Fibroblast of lung (primary cell): ENCODE measurements around the gene AAMP. TPM values are rescaled to one million over a fixed set of nuclear protein-coding genes. Genes with fewer than 3 reads are reported as not detected.

Source experiments
- DNase-seq, 2 donors: peaks; one replicate each; pipeline versions ENCODE4 v3.0.0 to v3.0.0-alpha.2; 2010; ENCODE audit warnings: low read depth in 2 of 2
- H2AFZ ChIP-seq: 2 replicates; pipeline ENCODE4 v1.5.1; 2012; ENCODE audit warnings: low read length, control low read depth, inconsistent platforms
- H3K27ac ChIP-seq: 2 replicates; pipeline ENCODE4 v1.5.1; 2011; ENCODE audit warnings: low read length, control low read depth; ENCODE audit not compliant: insufficient read depth
- H3K27me3 ChIP-seq: 2 replicates; pipeline ENCODE4 v1.5.1; 2011; ENCODE audit warnings: mild to moderate bottlenecking, low read length; ENCODE audit not compliant: control insufficient read depth, insufficient read depth
- H3K36me3 ChIP-seq: 2 replicates; pipeline ENCODE4 v1.5.1; 2011; ENCODE audit warnings: low read length; ENCODE audit not compliant: control insufficient read depth, insufficient read depth
- H3K4me1 ChIP-seq: 2 replicates; pipeline ENCODE4 v1.5.1; 2011; ENCODE audit warnings: low read length; ENCODE audit not compliant: control insufficient read depth, insufficient read depth; ENCODE audit errors: extremely low read depth
- H3K4me2 ChIP-seq: 2 replicates; pipeline ENCODE4 v1.5.1; 2011; ENCODE audit warnings: low read length, control low read depth; ENCODE audit not compliant: insufficient read depth; ENCODE audit errors: extremely low read depth
- H3K4me3 ChIP-seq, 4 experiments: fragments of 200-600 bp in 1 of 4; sonication (generic) in 1 of 4; replicated peaks in 1 of 4; 2 replicates each; pipeline ENCODE4 v1.5.1; 2011 to 2016; ENCODE audit warnings: low read length in 4 of 4, low read depth in 3 of 4, mild to moderate bottlenecking in 3 of 4, control low read depth in 2 of 4, inconsistent platforms in 1 of 4, mixed read lengths in 1 of 4; ENCODE audit not compliant: insufficient read depth in 1 of 4; ENCODE audit errors: control extremely low read depth in 1 of 4
- H3K79me2 ChIP-seq: 2 replicates; pipeline ENCODE4 v1.5.1; 2012; ENCODE audit warnings: mild to moderate bottlenecking, low read length, inconsistent platforms; ENCODE audit not compliant: control insufficient read depth, insufficient read depth
- H3K9ac ChIP-seq: 2 replicates; pipeline ENCODE4 v1.5.1; 2011; ENCODE audit warnings: mild to moderate bottlenecking, low read length, control low read depth; ENCODE audit not compliant: insufficient read depth
- H3K9me3 ChIP-seq: 2 replicates; pipeline ENCODE4 v1.5.1; 2012; ENCODE audit warnings: low read depth, low read length; ENCODE audit not compliant: control insufficient read depth, insufficient read depth
- H4K20me1 ChIP-seq: 2 replicates; pipeline ENCODE4 v1.5.1; 2011; ENCODE audit warnings: low read length; ENCODE audit not compliant: control insufficient read depth, insufficient read depth; ENCODE audit errors: extremely low read depth
- EZH2 ChIP-seq: IDR thresholded peaks from 2 replicates; pipeline ENCODE4 v1.5.1; 2012; ENCODE audit warnings: low read length, control low read depth, mild to moderate bottlenecking; ENCODE audit errors: missing control alignments
- polyA plus RNA-seq, 2 donors: library from polyadenylated mRNA; depleted of rRNA in 1 of 2; stranded (reverse) in 1 of 2; unstranded in 1 of 2; fragments of >200 nt; gene quantifications; 2 replicates each; pipeline ENCODE4 v1.2.1, GENCODE V29; 2011 to 2012; ENCODE audit warnings: missing spikeins in 1 of 2
- total RNA-seq: library from RNA; depleted of rRNA; stranded (reverse); fragments of >200 nt; gene quantifications from 2 replicates; pipeline ENCODE4 v1.2.1, GENCODE V29; 2014
- TF ChIP-seq, protein P1 (sequence below), 2 donors: IDR thresholded peaks in 1 of 2; conservative IDR thresholded peaks in 1 of 2; 1 replicate in 1 of 2; 2 replicates in 1 of 2; pipeline ENCODE4 v1.5.1; 2011 to 2012; ENCODE audit warnings: low read length in 2 of 2, control low read depth in 1 of 2, inconsistent platforms in 1 of 2, low read depth in 1 of 2, mild to moderate bottlenecking in 1 of 2

AAMP gene
- total and polyA plus RNA-seq, 2 donors (not counting 1 experiment from before 2014, with no cell fraction given), result 53.1 to 110 TPM

GRCh38 chr2:218260742-218261422 lies 9.1 kb downstream of the AAMP start, which contains the start of gene GPBAR1:
Gene GPBAR1, plus strand, starts transcription at chr2:218261015. Its CDS starts 1,710 bp downstream, at chr2:218262725.
- Histone ChIP-seq H3K27me3 (no peaks in the 10 kb centered on the region), H3K9me3 (no peaks in the 10 kb centered on the region), H4K20me1 (no peaks in the 10 kb centered on the region), H3K79me2 (no peaks in the 10 kb centered on the region), H3K9ac (no peak within 1 kb of the TSS), H3K36me3 (peaks cover 10% of the 10 kb centered on the region), H3K4me3 (no peak within 1 kb of the TSS), H3K4me1 (peaks cover 8% of the 10 kb centered on the region), H3K27ac (no peak within 1 kb of the TSS), H3K4me2 (no peak within 1 kb of the TSS), H2AFZ (no peak within 1 kb of the TSS)
- no peak for DNase-seq
- TF ChIP-seq, protein P1, sequence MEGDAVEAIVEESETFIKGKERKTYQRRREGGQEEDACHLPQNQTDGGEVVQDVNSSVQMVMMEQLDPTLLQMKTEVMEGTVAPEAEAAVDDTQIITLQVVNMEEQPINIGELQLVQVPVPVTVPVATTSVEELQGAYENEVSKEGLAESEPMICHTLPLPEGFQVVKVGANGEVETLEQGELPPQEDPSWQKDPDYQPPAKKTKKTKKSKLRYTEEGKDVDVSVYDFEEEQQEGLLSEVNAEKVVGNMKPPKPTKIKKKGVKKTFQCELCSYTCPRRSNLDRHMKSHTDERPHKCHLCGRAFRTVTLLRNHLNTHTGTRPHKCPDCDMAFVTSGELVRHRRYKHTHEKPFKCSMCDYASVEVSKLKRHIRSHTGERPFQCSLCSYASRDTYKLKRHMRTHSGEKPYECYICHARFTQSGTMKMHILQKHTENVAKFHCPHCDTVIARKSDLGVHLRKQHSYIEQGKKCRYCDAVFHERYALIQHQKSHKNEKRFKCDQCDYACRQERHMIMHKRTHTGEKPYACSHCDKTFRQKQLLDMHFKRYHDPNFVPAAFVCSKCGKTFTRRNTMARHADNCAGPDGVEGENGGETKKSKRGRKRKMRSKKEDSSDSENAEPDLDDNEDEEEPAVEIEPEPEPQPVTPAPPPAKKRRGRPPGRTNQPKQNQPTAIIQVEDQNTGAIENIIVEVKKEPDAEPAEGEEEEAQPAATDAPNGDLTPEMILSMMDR (conservative IDR thresholded peaks at IDR 0.05 in 1 of 2, IDR thresholded peaks at IDR 0.05 in 1 of 2; ENCODE audit: low read depth in 1 of 2, low read length in 2 of 2), result no peak
- TF ChIP-seq EZH2, result no peak

DNA sequence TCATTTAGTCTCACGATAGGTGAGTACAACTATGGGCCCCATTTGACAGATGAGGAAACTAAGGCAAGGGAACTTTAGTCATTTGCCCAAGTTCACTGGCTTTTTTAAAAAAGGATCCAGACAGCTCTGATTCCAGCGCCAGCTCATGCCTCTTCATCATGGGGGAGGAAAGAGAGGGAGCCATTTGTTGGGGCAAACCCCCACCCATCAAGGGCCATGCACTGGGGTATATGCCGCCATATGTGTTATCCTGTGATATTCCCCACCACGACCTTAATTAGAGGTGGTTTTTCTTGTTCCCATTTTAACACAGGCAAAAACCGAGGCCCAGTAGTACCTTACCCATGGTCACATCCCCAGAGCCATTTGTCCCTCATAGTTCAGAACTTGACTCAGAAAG lies 9.8 kb downstream of the AAMP start:
- Histone ChIP-seq H3K4me2 (no peak overlapping the region), H3K4me1 (peaks cover 8% of the 10 kb centered on the region), H3K27ac (no peak overlapping the region), H4K20me1 (no peaks in the 10 kb centered on the region), H3K4me3 (no peak overlapping the region), H3K9me3 (no peaks in the 10 kb centered on the region), H3K79me2 (no peaks in the 10 kb centered on the region), H3K9ac (no peak overlapping the region), H2AFZ (no peak overlapping the region), H3K36me3 (peaks cover 9% of the 10 kb centered on the region), H3K27me3 (no peaks in the 10 kb centered on the region)
- TF ChIP-seq EZH2, result no peak
- TF ChIP-seq, protein P1 (conservative IDR thresholded peaks at IDR 0.05 in 1 of 2, IDR thresholded peaks at IDR 0.05 in 1 of 2; ENCODE audit: low read depth in 1 of 2, low read length in 2 of 2), result no peak
- no peak for DNase-seq

DNA sequence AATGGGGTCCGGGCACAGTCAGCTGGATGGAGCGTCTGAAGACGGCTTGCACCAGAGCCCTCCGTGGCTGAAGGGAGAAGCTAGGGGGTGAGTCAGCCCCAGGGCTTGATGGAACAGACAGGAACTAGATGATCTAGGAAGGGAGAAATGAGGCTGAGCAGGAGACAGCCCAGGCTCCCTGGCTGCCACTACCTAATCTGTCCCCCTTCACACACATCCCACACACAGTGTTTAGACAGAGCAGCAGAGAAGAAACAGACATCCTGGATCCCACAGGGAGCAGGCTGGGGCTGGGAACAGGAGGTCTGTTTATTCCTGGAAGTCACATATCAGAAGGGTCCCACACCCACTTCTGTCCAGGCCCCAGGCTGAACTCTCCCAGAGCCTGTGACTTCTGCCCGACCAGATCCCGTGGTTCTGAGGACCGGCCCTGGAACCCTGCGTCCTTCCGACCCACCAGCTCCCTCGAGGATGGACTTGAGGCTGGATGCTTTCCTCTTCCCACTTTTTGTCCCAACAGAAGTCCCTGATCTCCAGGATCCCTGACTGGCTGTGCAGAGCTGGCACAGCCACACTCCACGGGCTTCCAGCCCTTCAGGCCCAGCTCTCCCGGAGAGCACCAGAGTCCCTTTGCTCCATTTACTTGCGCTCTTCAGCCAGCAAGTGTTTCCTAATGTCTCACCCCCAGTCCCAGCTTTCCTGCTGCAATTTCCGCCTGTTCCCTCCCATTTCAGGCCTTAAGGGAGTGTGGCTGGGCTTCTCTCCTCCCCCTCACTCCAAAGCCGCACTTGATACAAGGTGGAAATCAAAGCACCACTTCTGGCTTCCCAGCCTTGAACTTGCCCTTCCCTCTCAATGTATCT lies 10.6 kb downstream of the AAMP start:
- H2AFZ ChIP-seq, result no peak overlapping the region
- no peaks in the 10 kb centered on the region for H3K27me3 ChIP-seq
- H3K27ac ChIP-seq, result peak overlapping the region; percentile 63
- peaks cover 11% of the 10 kb centered on the region for H3K36me3 ChIP-seq
- H3K4me1 ChIP-seq, result peaks cover 8% of the 10 kb centered on the region
- no peak overlapping the region for H3K9ac ChIP-seq
- TF ChIP-seq, protein P1 (conservative IDR thresholded peaks at IDR 0.05 in 1 of 2, IDR thresholded peaks at IDR 0.05 in 1 of 2; ENCODE audit: low read depth in 1 of 2, low read length in 2 of 2), result no peak
- TF ChIP-seq EZH2, result no peak
- H3K9me3 ChIP-seq, result no peaks in the 10 kb centered on the region
- H3K79me2 ChIP-seq, result no peaks in the 10 kb centered on the region
- H4K20me1 ChIP-seq, result no peaks in the 10 kb centered on the region
- no peak overlapping the region for H3K4me2 ChIP-seq
- no peak overlapping the region for H3K4me3 ChIP-seq
- peak; percentile 73 to 80 for DNase-seq
